Upper lobe of left lung (tissue), 4 donors: Measurements from ENCODE around the gene RAI14.

Experiments used
- EP300 ChIP-seq, 4 donors: sonication (generic); formaldehyde crosslinking; IDR thresholded peaks; one replicate each; pipeline ENCODE4 v1.5.1; 2017; ENCODE audit warnings: antibody characterized with exemption in 4 of 4, control low read depth in 2 of 4
- TF ChIP-seq, protein P1 (sequence below), 6 experiments: fragments of 450-650 bp in 4 of 6; fragments of 200-600 bp in 2 of 6; sonication (generic) in 2 of 6; IDR thresholded peaks; one replicate each; pipeline ENCODE4 v1.5.1; 2016 to 2019; ENCODE audit warnings: antibody characterized with exemption in 6 of 6

GRCh38 chr5:34703767-34704713 is 47.9 kb downstream of the RAI14 start:
- TF ChIP-seq, protein P1, sequence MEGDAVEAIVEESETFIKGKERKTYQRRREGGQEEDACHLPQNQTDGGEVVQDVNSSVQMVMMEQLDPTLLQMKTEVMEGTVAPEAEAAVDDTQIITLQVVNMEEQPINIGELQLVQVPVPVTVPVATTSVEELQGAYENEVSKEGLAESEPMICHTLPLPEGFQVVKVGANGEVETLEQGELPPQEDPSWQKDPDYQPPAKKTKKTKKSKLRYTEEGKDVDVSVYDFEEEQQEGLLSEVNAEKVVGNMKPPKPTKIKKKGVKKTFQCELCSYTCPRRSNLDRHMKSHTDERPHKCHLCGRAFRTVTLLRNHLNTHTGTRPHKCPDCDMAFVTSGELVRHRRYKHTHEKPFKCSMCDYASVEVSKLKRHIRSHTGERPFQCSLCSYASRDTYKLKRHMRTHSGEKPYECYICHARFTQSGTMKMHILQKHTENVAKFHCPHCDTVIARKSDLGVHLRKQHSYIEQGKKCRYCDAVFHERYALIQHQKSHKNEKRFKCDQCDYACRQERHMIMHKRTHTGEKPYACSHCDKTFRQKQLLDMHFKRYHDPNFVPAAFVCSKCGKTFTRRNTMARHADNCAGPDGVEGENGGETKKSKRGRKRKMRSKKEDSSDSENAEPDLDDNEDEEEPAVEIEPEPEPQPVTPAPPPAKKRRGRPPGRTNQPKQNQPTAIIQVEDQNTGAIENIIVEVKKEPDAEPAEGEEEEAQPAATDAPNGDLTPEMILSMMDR (IDR thresholded peaks at IDR 0.05), result no peak
- no peak for TF ChIP-seq EP300 (IDR thresholded peaks at IDR 0.05)
